ENCODE measurements around the gene SMIM35.

Gene SMIM35

DNA sequence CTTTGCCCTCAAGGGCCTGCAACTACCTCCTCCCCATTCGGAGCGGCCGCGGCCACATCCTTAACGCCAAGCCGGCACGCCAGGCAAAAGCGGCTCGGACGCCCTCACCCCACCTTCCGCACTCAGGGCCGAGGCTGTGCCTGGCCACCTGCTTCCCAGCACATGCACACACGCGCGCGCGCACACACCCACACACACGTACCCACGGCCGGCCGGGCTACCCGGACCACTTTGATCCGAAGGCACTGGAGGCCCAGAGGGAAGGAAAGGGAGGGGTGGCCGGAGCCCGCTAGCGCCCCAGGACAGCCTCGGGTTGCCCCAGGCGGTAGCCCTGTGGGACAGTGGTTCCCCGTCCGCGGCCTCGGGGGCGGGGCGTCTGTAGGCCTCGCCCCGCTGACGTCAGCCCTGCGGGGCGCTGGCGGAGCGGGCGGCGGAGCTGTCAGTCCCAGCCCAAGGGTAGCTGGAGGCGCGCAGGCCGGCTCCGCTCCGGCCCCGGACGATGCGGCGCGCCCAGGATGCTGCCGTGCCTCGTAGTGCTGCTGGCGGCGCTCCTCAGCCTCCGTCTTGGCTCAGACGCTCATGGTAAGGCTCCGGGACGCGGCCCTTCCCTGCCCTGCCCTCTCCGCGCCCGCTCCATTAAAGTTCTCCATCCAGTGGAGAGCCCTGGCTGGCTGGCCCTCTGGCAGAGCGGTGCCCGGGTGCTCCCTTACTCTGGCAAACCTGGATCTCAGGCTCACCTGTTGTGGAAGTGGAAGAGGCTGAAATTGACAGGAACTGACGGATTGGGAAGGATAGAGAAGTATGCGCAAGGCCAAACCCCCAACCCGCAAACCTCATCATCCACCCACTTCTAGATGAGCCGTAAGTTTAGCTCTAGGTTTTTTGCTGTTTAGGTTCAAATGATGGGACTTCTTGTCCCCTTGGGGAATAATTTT is 100.5 kb downstream of the SMIM35 start, which contains the start of gene IL10RA (continued):
- TF ChIP-seq, protein P1, sequence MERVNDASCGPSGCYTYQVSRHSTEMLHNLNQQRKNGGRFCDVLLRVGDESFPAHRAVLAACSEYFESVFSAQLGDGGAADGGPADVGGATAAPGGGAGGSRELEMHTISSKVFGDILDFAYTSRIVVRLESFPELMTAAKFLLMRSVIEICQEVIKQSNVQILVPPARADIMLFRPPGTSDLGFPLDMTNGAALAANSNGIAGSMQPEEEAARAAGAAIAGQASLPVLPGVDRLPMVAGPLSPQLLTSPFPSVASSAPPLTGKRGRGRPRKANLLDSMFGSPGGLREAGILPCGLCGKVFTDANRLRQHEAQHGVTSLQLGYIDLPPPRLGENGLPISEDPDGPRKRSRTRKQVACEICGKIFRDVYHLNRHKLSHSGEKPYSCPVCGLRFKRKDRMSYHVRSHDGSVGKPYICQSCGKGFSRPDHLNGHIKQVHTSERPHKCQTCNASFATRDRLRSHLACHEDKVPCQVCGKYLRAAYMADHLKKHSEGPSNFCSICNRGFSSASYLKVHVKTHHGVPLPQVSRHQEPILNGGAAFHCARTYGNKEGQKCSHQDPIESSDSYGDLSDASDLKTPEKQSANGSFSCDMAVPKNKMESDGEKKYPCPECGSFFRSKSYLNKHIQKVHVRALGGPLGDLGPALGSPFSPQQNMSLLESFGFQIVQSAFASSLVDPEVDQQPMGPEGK (CRISPR knock-in tag; IDR thresholded peaks at IDR 0.05; ENCODE audit: borderline replicate concordance): no peak
- TF ChIP-seq, protein P2, sequence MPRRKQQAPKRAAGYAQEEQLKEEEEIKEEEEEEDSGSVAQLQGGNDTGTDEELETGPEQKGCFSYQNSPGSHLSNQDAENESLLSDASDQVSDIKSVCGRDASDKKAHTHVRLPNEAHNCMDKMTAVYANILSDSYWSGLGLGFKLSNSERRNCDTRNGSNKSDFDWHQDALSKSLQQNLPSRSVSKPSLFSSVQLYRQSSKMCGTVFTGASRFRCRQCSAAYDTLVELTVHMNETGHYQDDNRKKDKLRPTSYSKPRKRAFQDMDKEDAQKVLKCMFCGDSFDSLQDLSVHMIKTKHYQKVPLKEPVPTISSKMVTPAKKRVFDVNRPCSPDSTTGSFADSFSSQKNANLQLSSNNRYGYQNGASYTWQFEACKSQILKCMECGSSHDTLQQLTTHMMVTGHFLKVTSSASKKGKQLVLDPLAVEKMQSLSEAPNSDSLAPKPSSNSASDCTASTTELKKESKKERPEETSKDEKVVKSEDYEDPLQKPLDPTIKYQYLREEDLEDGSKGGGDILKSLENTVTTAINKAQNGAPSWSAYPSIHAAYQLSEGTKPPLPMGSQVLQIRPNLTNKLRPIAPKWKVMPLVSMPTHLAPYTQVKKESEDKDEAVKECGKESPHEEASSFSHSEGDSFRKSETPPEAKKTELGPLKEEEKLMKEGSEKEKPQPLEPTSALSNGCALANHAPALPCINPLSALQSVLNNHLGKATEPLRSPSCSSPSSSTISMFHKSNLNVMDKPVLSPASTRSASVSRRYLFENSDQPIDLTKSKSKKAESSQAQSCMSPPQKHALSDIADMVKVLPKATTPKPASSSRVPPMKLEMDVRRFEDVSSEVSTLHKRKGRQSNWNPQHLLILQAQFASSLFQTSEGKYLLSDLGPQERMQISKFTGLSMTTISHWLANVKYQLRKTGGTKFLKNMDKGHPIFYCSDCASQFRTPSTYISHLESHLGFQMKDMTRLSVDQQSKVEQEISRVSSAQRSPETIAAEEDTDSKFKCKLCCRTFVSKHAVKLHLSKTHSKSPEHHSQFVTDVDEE (CRISPR knock-in tag; IDR thresholded peaks at IDR 0.05): no peak
- TF ChIP-seq OSR1 (CRISPR knock-in tag; IDR thresholded peaks at IDR 0.05): no peak
- no peak for TF ChIP-seq PPARA (CRISPR knock-in tag; IDR thresholded peaks at IDR 0.05; ENCODE audit: borderline replicate concordance)
- TF ChIP-seq GLIS3 (CRISPR knock-in tag; IDR thresholded peaks at IDR 0.05): no peak

DNA sequence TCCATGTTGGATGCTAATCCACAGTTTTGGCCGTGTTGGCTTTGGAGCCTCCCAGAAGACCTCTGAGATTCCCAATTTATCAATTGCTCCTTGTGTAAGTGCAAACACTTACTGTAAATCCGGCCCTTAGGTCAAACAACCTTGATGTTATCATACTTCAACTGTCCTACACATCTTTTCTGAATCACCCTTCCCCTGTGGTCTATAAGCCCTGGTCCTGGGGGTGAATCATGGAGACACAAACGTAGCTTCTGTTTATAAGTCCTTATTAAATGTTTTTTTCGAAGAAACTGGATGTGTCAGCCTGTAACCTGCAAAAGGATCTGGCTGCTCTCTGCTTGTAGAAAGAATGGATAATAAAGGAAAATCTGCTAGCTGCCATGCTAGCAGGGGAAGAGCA is 102.3 kb downstream of the SMIM35 start:
- TF ChIP-seq ZNF70 (CRISPR knock-in tag; IDR thresholded peaks at IDR 0.05) (no peak), ARNTL (CRISPR knock-in tag; IDR thresholded peaks at IDR 0.05; ENCODE audit: borderline replicate concordance, low read depth) (no peak), ZNF8 (CRISPR knock-in tag; IDR thresholded peaks at IDR 0.05) (no peak), GLIS3 (CRISPR knock-in tag; IDR thresholded peaks at IDR 0.05) (no peak), ZC3H10 (CRISPR knock-in tag; IDR thresholded peaks at IDR 0.05) (no peak), PPARA (CRISPR knock-in tag; IDR thresholded peaks at IDR 0.05; ENCODE audit: borderline replicate concordance) (no peak), ISL1 (CRISPR knock-in tag; IDR thresholded peaks at IDR 0.05) (no peak), ZNF565 (CRISPR knock-in tag; conservative IDR thresholded peaks at IDR 0.05; ENCODE audit: low read depth) (no peak), TCF4 (CRISPR knock-in tag; IDR thresholded peaks at IDR 0.05; ENCODE audit: borderline replicate concordance) (no peak), SNAI2 (CRISPR knock-in tag; IDR thresholded peaks at IDR 0.05) (no peak), CSDC2 (CRISPR knock-in tag; IDR thresholded peaks at IDR 0.05) (no peak), ZFP30 (CRISPR knock-in tag; IDR thresholded peaks at IDR 0.05) (no peak), BACH2 (CRISPR knock-in tag; IDR thresholded peaks at IDR 0.05; ENCODE audit: borderline replicate concordance) (no peak), ZFP3 (CRISPR knock-in tag; IDR thresholded peaks at IDR 0.05) (no peak), RARB (CRISPR knock-in tag; IDR thresholded peaks at IDR 0.05) (no peak)
- TF ChIP-seq, protein P2 (CRISPR knock-in tag; IDR thresholded peaks at IDR 0.05): no peak
- TF ChIP-seq, protein P3, sequence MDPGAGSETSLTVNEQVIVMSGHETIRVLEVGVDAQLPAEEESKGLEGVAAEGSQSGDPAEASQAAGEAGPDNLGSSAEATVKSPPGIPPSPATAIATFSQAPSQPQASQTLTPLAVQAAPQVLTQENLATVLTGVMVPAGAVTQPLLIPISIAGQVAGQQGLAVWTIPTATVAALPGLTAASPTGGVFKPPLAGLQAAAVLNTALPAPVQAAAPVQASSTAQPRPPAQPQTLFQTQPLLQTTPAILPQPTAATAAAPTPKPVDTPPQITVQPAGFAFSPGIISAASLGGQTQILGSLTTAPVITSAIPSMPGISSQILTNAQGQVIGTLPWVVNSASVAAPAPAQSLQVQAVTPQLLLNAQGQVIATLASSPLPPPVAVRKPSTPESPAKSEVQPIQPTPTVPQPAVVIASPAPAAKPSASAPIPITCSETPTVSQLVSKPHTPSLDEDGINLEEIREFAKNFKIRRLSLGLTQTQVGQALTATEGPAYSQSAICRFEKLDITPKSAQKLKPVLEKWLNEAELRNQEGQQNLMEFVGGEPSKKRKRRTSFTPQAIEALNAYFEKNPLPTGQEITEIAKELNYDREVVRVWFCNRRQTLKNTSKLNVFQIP (CRISPR knock-in tag; IDR thresholded peaks at IDR 0.05; ENCODE audit: borderline replicate concordance, low read depth): no peak
- TF ChIP-seq, protein P4, sequence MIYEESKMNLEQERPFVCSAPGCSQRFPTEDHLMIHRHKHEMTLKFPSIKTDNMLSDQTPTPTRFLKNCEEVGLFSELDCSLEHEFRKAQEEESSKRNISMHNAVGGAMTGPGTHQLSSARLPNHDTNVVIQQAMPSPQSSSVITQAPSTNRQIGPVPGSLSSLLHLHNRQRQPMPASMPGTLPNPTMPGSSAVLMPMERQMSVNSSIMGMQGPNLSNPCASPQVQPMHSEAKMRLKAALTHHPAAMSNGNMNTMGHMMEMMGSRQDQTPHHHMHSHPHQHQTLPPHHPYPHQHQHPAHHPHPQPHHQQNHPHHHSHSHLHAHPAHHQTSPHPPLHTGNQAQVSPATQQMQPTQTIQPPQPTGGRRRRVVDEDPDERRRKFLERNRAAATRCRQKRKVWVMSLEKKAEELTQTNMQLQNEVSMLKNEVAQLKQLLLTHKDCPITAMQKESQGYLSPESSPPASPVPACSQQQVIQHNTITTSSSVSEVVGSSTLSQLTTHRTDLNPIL (CRISPR knock-in tag; IDR thresholded peaks at IDR 0.05; ENCODE audit: low read depth): no peak
- TF ChIP-seq, protein P5, sequence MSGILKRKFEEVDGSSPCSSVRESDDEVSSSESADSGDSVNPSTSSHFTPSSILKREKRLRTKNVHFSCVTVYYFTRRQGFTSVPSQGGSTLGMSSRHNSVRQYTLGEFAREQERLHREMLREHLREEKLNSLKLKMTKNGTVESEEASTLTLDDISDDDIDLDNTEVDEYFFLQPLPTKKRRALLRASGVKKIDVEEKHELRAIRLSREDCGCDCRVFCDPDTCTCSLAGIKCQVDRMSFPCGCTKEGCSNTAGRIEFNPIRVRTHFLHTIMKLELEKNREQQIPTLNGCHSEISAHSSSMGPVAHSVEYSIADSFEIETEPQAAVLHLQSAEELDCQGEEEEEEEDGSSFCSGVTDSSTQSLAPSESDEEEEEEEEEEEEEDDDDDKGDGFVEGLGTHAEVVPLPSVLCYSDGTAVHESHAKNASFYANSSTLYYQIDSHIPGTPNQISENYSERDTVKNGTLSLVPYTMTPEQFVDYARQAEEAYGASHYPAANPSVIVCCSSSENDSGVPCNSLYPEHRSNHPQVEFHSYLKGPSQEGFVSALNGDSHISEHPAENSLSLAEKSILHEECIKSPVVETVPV (CRISPR knock-in tag; IDR thresholded peaks at IDR 0.05): no peak
- ATAC-seq: no peak

Measured in SK-N-SH treated with all-trans-retinoic acid at 6 μM for 48 hours (cell line).